ENCODE measurements around the gene GRAMD1A.

- TF ChIP-seq ZFX (CRISPR knock-in tag; IDR thresholded peaks at IDR 0.05) (no peak), SIN3A (IDR thresholded peaks at IDR 0.05; ENCODE audit: borderline replicate concordance in 2 of 2, control insufficient read depth in 1 of 2, low read depth in 2 of 2, low read length in 2 of 2) (no peak), KLF13 (tag; IDR thresholded peaks at IDR 0.05; ENCODE audit: borderline replicate concordance, low read depth) (no peak), EZH2 (IDR thresholded peaks at IDR 0.05; ENCODE audit: borderline replicate concordance, low read depth, low read length) (no peak), ZNF274 (IDR thresholded peaks at IDR 0.05; ENCODE audit: borderline replicate concordance, low read depth, low read length) (no peak)
- TF ChIP-seq, protein P1, sequence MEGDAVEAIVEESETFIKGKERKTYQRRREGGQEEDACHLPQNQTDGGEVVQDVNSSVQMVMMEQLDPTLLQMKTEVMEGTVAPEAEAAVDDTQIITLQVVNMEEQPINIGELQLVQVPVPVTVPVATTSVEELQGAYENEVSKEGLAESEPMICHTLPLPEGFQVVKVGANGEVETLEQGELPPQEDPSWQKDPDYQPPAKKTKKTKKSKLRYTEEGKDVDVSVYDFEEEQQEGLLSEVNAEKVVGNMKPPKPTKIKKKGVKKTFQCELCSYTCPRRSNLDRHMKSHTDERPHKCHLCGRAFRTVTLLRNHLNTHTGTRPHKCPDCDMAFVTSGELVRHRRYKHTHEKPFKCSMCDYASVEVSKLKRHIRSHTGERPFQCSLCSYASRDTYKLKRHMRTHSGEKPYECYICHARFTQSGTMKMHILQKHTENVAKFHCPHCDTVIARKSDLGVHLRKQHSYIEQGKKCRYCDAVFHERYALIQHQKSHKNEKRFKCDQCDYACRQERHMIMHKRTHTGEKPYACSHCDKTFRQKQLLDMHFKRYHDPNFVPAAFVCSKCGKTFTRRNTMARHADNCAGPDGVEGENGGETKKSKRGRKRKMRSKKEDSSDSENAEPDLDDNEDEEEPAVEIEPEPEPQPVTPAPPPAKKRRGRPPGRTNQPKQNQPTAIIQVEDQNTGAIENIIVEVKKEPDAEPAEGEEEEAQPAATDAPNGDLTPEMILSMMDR (IDR thresholded peaks at IDR 0.05 in 2 of 3, conservative IDR thresholded peaks at IDR 0.05 in 1 of 3; ENCODE audit: insufficient read depth in 2 of 3, low read depth in 1 of 3, low read length in 3 of 3): no peak
Observed at GRCh38 chr19:35027009-35027408, 26.9 kb downstream of the GRAMD1A start.
